ENCODE measurements around the gene CNPY4.
A peak's percentile ranks its signal among the peaks of the same experiment; 100 is the strongest.

CNPY4 gene

DNA sequence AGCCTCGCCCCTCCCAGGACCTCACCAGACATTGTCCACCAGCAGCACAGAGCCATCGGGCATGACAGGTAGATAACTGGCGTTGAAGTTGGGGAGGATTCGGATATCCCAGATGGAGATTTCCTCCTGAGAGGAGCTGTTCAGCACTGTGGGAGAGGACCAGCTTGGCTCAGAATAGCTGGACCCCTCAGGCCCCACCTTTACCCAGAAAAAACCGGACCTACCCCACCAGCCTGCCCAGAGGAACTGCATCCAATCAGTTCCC is 37.6 kb downstream of the CNPY4 start:
- POLR2A ChIA-PET = interaction anchor here (1.0 to 1.3 kb wide), 2 partner anchors 8 to 11 kb away, joined by 5 to 9 read pairs; partner anchors contain the start of genes GAL3ST4 and LAMTOR4

DNA sequence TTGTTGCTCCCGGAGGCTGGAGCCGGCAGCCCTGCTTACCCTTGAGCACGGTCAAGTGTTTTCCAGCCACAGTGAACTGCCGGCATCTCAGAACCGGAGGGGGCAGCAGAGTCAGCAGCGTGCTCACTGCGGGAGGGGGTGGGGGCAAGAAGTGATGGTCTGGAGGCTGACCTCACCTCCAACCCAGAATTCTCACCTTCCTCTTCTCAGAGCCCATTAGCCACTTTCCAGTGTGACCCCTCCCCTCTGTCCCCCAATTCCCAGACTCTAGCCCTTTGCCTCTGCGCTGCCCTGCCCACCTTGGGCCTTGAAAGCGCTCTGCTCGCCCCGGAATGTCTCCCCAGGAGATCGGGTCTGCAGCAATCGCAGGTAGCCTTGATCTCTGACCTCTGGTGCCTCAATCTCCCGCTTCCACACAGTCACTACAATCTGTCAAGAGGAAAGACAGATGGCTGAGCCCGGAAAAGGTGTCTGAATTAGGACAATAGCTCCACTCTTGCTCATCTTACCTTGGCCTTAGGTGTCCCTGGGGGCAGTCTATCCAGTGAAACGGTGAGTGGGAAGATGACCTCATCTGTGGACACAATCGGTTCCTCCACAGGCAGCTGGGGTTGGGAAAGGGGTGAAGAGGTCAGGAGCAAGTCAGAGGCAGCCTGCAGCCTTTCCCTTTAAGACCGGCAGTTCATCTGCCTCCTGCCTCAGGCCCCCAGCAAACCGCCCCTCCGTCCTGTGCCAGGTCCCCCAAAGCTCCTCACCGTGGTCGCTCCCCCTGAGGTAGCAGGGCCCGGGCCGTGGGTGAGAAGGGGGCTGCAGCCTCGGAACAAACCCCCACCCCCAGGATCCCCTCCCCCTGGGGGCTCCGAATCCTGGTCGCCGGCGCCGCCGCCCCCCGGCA is 38.1 kb downstream of the CNPY4 start:
- TF ChIP-seq, protein P1, sequence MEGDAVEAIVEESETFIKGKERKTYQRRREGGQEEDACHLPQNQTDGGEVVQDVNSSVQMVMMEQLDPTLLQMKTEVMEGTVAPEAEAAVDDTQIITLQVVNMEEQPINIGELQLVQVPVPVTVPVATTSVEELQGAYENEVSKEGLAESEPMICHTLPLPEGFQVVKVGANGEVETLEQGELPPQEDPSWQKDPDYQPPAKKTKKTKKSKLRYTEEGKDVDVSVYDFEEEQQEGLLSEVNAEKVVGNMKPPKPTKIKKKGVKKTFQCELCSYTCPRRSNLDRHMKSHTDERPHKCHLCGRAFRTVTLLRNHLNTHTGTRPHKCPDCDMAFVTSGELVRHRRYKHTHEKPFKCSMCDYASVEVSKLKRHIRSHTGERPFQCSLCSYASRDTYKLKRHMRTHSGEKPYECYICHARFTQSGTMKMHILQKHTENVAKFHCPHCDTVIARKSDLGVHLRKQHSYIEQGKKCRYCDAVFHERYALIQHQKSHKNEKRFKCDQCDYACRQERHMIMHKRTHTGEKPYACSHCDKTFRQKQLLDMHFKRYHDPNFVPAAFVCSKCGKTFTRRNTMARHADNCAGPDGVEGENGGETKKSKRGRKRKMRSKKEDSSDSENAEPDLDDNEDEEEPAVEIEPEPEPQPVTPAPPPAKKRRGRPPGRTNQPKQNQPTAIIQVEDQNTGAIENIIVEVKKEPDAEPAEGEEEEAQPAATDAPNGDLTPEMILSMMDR (IDR thresholded peaks at IDR 0.05; ENCODE audit: insufficient read depth, low read length, missing control alignments) = peak; percentile 24
- DNase-seq (ENCODE audit: low read depth, low spot score) = no peak
- peak overlapping the region; percentile 71 for H3K4me3 ChIP-seq (ENCODE audit: low read depth, low read length)
- POLR2A ChIA-PET = interaction anchor here (1.3 kb wide), 1 partner anchor 9 kb away, joined by 9 read pairs; the partner anchor contains the start of gene LAMTOR4
- CTCF ChIA-PET = interaction anchor here (1.1 to 5.1 kb wide), 5 partner anchors 10 to 60 kb away, joined by 3 to 31 read pairs (median 3); no protein-coding TSS in a partner anchor

More for the DNA sequence above, 37.6 kb downstream of the CNPY4 start:
- CTCF ChIA-PET = interaction anchor here (1.2 to 5.1 kb wide), 4 partner anchors 9 to 60 kb away, joined by 3 to 31 read pairs (median 4); no protein-coding TSS in a partner anchor
- DNase-seq (ENCODE audit: low read depth, low spot score) = no peak
- peak overlapping the region; percentile 71 for H3K4me3 ChIP-seq (ENCODE audit: low read depth, low read length)
- TF ChIP-seq, protein P1 (IDR thresholded peaks at IDR 0.05; ENCODE audit: insufficient read depth, low read length, missing control alignments) = no peak

DNA sequence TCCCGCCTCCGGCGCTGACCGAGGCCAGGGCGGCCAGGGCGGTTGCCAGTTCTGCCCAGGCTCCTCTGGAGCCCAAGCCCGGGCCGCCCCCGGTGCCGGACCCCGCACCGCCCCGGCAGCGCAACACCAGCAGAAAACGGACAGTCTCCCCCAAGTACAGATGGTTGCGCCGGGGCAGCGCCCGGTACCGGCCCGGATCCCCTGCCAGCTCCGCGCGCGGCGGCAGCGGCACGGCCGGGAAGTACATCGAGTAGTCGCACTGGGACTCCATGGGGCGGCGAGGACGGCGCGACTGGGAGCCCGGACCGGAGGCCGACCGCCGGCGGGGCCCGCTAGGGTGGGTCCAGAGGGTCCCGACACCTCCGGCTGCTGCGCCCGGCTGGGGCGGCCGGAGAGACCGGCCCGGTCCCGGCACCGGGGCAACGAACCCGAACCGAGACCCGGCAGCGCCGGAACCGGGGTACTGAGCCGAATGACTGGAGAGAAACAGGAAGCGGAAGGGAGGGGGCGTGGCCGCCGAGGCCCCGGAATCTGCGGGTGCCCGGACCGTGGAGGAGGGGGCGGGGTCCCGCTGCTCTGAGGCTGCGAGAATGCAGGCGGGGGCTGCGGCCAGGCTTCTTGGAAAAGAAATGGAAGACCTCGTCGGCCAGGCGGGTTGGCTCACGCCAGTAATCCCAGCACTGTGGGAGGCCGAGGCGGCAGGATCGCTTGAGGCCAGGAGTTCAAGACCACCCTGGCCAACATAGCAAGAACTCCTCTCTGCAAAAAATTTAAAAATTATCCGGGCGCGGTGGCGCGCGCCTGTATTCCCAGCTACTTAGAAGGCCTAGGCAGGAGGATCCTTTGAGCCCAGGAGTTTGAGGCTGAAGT is 39.0 kb downstream of the CNPY4 start, which contains the start of gene TRAPPC14:
TRAPPC14 (minus strand) TSS at position 495 of the 870 bp plus-strand sequence; CDS start at position 271, 224 bp downstream.
- ChIA-PET CTCF (interaction anchor here (1.1 to 5.1 kb wide), 3 partner anchors 9 to 27 kb away, joined by 3 to 31 read pairs (median 3); no protein-coding TSS in a partner anchor), POLR2A (interaction anchor here (1.0 to 1.3 kb wide), 3 partner anchors 10 to 17 kb away, joined by 3 to 9 read pairs (median 3); partner anchors contain the start of gene LAMTOR4)
- TF ChIP-seq, protein P1 (IDR thresholded peaks at IDR 0.05; ENCODE audit: insufficient read depth, low read length, missing control alignments) = no peak
- H3K4me3 ChIP-seq (ENCODE audit: low read depth, low read length) = peak within 1 kb of the TSS; percentile 71
- no peak for DNase-seq (ENCODE audit: low read depth, low spot score)

DNA sequence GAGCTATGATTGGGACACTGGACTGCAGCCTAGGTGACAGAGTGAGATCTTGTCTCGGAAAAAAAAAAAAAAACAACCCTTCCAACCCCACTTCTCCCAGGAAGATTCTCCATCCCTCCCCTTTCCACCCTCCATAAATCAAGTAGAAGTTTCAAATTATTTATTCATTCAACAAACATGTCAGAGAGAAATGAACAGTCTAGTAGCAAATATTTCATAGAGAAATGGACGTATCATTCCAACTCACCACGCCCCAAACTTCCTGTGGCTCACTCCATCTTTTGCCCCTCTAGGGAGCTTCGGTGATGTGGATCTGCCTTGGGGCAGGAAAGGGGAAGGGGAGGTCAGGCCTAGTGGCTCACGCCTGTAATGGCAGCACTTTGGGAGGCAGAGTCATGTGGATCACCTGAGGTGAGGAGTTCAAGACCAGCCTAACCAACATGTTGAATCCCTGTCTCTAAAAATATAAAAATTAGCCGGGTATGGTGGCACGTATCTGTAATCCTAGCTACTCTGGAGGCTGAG is 39.7 kb downstream of the CNPY4 start:
- POLR2A ChIA-PET = interaction anchor here (1.0 to 1.1 kb wide), 2 partner anchors 10 to 17 kb away, joined by 3 read pairs; partner anchors contain the start of gene LAMTOR4
- DNase-seq (ENCODE audit: low read depth, low spot score) = no peak

DNA sequence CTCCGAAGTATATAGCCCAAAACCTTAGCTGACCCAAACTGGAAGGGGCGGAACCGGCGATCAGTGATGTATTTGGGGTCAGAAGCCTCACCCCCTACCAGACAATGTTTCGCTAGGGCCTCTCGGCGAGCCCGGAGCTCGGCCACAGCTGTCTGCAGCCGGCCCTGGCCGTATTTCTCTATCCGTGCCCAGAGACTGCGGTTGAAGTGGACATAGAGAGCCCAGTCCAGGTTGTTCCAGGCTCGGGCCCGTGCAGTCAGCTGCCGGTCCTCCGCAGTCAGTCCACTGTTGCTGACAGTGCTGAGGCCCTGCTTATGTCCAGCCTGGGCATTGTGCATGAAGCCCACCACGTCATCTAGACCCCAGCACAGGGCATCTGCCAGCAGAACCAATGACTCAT is 40.6 kb downstream of the CNPY4 start:
- no peak for DNase-seq (ENCODE audit: low read depth, low spot score)
- TF ChIP-seq, protein P1 (IDR thresholded peaks at IDR 0.05; ENCODE audit: insufficient read depth, low read length, missing control alignments) = no peak
- no peak overlapping the region for H3K4me3 ChIP-seq (ENCODE audit: low read depth, low read length)
- ChIA-PET POLR2A (interaction anchor here (1.2 kb wide), 1 partner anchor 17 kb away, joined by 4 read pairs; the partner anchor contains the start of gene GPC2), CTCF (interaction anchor here (1.1 to 1.3 kb wide), 2 partner anchors 8 to 29 kb away, joined by 3 to 4 read pairs; partner anchors contain the start of gene GAL3ST4)

More for the DNA sequence above, 39.7 kb downstream of the CNPY4 start:
- CTCF ChIA-PET = interaction anchor here (1.1 to 5.1 kb wide), 3 partner anchors 9 to 28 kb away, joined by 3 to 31 read pairs (median 4); partner anchors contain the start of gene GAL3ST4
- TF ChIP-seq, protein P1 (IDR thresholded peaks at IDR 0.05; ENCODE audit: insufficient read depth, low read length, missing control alignments) = no peak
- H3K4me3 ChIP-seq (ENCODE audit: low read depth, low read length) = peak overlapping the region; percentile 71
